IMR-90 (cell line): ENCODE measurements around the gene KIAA0319L. TPM values are rescaled to one million over a fixed set of nuclear protein-coding genes. Genes with fewer than 3 reads are reported as not detected.

Experiments used
- ATAC-seq: fragments of 200-7000 bp; cut with Tn5 transposase; 2 replicates; pipeline ENCODE4 v1.9.1; 2020; ENCODE audit warnings: low read depth, mild to moderate bottlenecking, moderate library complexity
- BruUV-seq: library from RNA; stranded (reverse); fragments of 400-500 nt; replicated peaks from 2 replicates; lab custom pipeline; 2021; lab: Mats Ljungman, UMichigan
- CTCF ChIA-PET: fragments of 300-600 bp; formaldehyde crosslinking; extraction: SDS; loops from one replicate; lab custom pipeline; 2021; ENCODE audit warnings: antibody characterized with exemption; lab: Yijun Ruan, JAX
- POLR2A ChIA-PET: fragments of 300-600 bp; sonication (Branson Sonifier 250); formaldehyde crosslinking; loops from one replicate; lab custom pipeline; 2022; ENCODE audit warnings: antibody characterized with exemption; ENCODE audit not compliant: unreplicated experiment; lab: Charles Lee
- DNase-seq: peaks from one replicate; pipeline ENCODE4 v3.0.0; 2013
- H2AFZ ChIP-seq: replicated peaks from 2 replicates; pipeline ENCODE3; 2013; ENCODE audit warnings: low read length, mild to moderate bottlenecking; ENCODE audit not compliant: poor library complexity
- H2AK5ac ChIP-seq: 2 replicates; pipeline ENCODE4 v1.6.1; 2013; ENCODE audit warnings: low read depth, low read length, inconsistent platforms
- H2AK9ac ChIP-seq: replicated peaks from 2 replicates; pipeline ENCODE3; 2013; ENCODE audit warnings: mild to moderate bottlenecking, low read depth, low read length, moderate library complexity; ENCODE audit not compliant: poor library complexity
- H2BK120ac ChIP-seq: 2 replicates; pipeline ENCODE4 v1.6.1; 2013; ENCODE audit warnings: low read depth, low read length, inconsistent platforms
- H2BK15ac ChIP-seq: 3 replicates; pipeline ENCODE4 v1.6.1; 2013; ENCODE audit warnings: low read depth, low read length, inconsistent platforms
- H2BK20ac ChIP-seq: 2 replicates; pipeline ENCODE4 v1.6.1; 2013; ENCODE audit warnings: low read depth, mild to moderate bottlenecking, inconsistent platforms, low read length, moderate library complexity
- H2BK5ac ChIP-seq: 2 replicates; pipeline ENCODE4 v1.6.1; 2013; ENCODE audit warnings: mild to moderate bottlenecking, low read depth, low read length, inconsistent platforms; ENCODE audit not compliant: poor library complexity, severe bottlenecking
- H3K14ac ChIP-seq: replicated peaks from 2 replicates; pipeline ENCODE4 v1.6.1; 2013; ENCODE audit warnings: low read depth, low read length, inconsistent platforms
- H3K18ac ChIP-seq: 2 replicates; pipeline ENCODE4 v1.6.1; 2013; ENCODE audit warnings: low read depth, low read length, control low read depth
- H3K23ac ChIP-seq: 2 replicates; pipeline ENCODE4 v1.6.1; 2013; ENCODE audit warnings: low read depth, low read length, inconsistent platforms
- H3K27ac ChIP-seq: 2 replicates; pipeline ENCODE4 v1.5.1; 2013; ENCODE audit warnings: mild to moderate bottlenecking, control low read depth, low read length; ENCODE audit not compliant: insufficient read depth
- H3K27me3 ChIP-seq: 2 replicates; pipeline ENCODE4 v1.6.1; 2013; ENCODE audit warnings: low read length; ENCODE audit not compliant: control insufficient read depth, insufficient read depth
- H3K36me3 ChIP-seq: 2 replicates; pipeline ENCODE4 v1.6.1; 2013; ENCODE audit warnings: low read length, mixed read lengths; ENCODE audit not compliant: control insufficient read depth, insufficient read depth
- H3K4ac ChIP-seq: 2 replicates; pipeline ENCODE4 v1.6.1; 2013; ENCODE audit warnings: low read depth, low read length, inconsistent platforms
- H3K4me1 ChIP-seq: 2 replicates; pipeline ENCODE4 v1.6.1; 2013; ENCODE audit warnings: low read length, mixed read lengths; ENCODE audit not compliant: control insufficient read depth, insufficient read depth
- H3K4me2 ChIP-seq: 2 replicates; pipeline ENCODE4 v1.6.1; 2013; ENCODE audit warnings: low read depth, mild to moderate bottlenecking, control low read depth, low read length, moderate library complexity
- H3K4me3 ChIP-seq: 2 replicates; pipeline ENCODE4 v1.5.1; 2013; ENCODE audit warnings: low read depth, mild to moderate bottlenecking, control low read depth, low read length, moderate library complexity; ENCODE audit not compliant: insufficient read depth
- H3K56ac ChIP-seq: 2 replicates; pipeline ENCODE4 v1.6.1; 2013; ENCODE audit warnings: low read length, inconsistent platforms; ENCODE audit not compliant: insufficient read depth; ENCODE audit errors: extremely low read depth
- H3K79me1 ChIP-seq, 2 experiments: 2 replicates each; pipeline ENCODE4 v1.6.1; 2013; ENCODE audit warnings: low read length in 2 of 2, inconsistent platforms in 1 of 2, low read depth in 1 of 2
- H3K9ac ChIP-seq: 2 replicates; pipeline ENCODE4 v1.6.1; 2013; ENCODE audit warnings: low read depth, low read length, control low read depth
- H3K9me1 ChIP-seq: 2 replicates; pipeline ENCODE4 v1.6.1; 2013; ENCODE audit warnings: low read length, inconsistent platforms; ENCODE audit not compliant: insufficient read depth
- H3K9me3 ChIP-seq: 2 replicates; pipeline ENCODE4 v1.6.1; 2013; ENCODE audit warnings: low read length; ENCODE audit not compliant: control insufficient read depth, insufficient read depth
- H4K20me1 ChIP-seq: 2 replicates; pipeline ENCODE4 v1.6.1; 2013; ENCODE audit warnings: low read length, inconsistent platforms; ENCODE audit not compliant: insufficient read depth
- H4K5ac ChIP-seq: 2 replicates; pipeline ENCODE4 v1.6.1; 2013; ENCODE audit warnings: mild to moderate bottlenecking, low read depth, low read length, control low read depth
- H4K8ac ChIP-seq, 2 experiments: 2 replicates each; pipeline ENCODE4 v1.6.1; 2013; ENCODE audit warnings: low read depth in 2 of 2, low read length in 2 of 2, control low read depth in 1 of 2, inconsistent platforms in 1 of 2
- H4K91ac ChIP-seq: 2 replicates; pipeline ENCODE4 v1.6.1; 2013; ENCODE audit warnings: low read depth, low read length, inconsistent platforms; ENCODE audit not compliant: insufficient read depth
- CEBPB ChIP-seq: IDR thresholded peaks from 2 replicates; pipeline ENCODE4 v1.6.1; 2012; ENCODE audit warnings: low read depth, low read length, improper control_type of control experiment
- FOS ChIP-seq: fragments of 150-350 bp; IDR thresholded peaks from 2 replicates; pipeline ENCODE4 v1.6.1; 2016; ENCODE audit warnings: low read depth, low read length
- MAFK ChIP-seq: IDR thresholded peaks from 2 replicates; pipeline ENCODE4 v1.6.1; 2012; ENCODE audit warnings: low read depth, low read length, improper control_type of control experiment
- MAZ ChIP-seq: IDR thresholded peaks from 2 replicates; pipeline ENCODE4 v1.6.1; 2012; ENCODE audit warnings: low read depth, mild to moderate bottlenecking, low read length, improper control_type of control experiment, moderate library complexity, borderline replicate concordance
- NFE2L2 ChIP-seq: fragments of 150-350 bp; IDR thresholded peaks from 2 replicates; pipeline ENCODE4 v1.6.1; 2016; ENCODE audit warnings: low read depth, mild to moderate bottlenecking, low read length
- POLR2A ChIP-seq: IDR thresholded peaks from 2 replicates; pipeline ENCODE4 v1.6.1; 2012; ENCODE audit warnings: mild to moderate bottlenecking, low read depth, low read length
- RAD21 ChIP-seq: IDR thresholded peaks from 2 replicates; pipeline ENCODE4 v1.6.1; 2012; ENCODE audit warnings: low read length, improper control_type of control experiment
- WGBS, 2 experiments: methylation state at CpG; one replicate each; pipeline versions ENCODE4 v1.1.5 to v1.1.7; 2013; ENCODE audit warnings: missing lambda C conversion rate in 2 of 2; ENCODE audit not compliant: insufficient read length in 1 of 2; ENCODE audit errors: extremely low coverage in 2 of 2; 5-methylcytosine and 5-hydroxymethylcytosine counted together
- dilution Hi-C: fragments of 300-500 bp; cut with HindIII; formaldehyde crosslinking; loops from one replicate; pipeline ENCODE4 v1.14.3; 2018; ENCODE audit warnings: low sequenced_read_pairs; ENCODE audit not compliant: unreplicated experiment
- in situ Hi-C: fragments of 300-500 bp; cut with MboI; formaldehyde crosslinking; loops from 3 replicates; pipeline ENCODE4 v1.14.3; 2019; ENCODE audit warnings: low sequenced_read_pairs, inconsistent platforms, mixed read lengths
- intact Hi-C: fragments of 100-400 bp; cut with micrococcal nuclease; formaldehyde crosslinking; loops from 2 replicates; pipeline ENCODE4 v1.10.0; 2022
- polyA plus RNA-seq, 3 experiments: library from polyadenylated mRNA; depleted of rRNA; stranded (reverse); fragments of >200 nt; gene quantifications; 2 replicates each; pipeline ENCODE4 v1.2.3, GENCODE V29; 2012; ENCODE audit warnings: low replicate concordance in 1 of 3
- total RNA-seq: library from RNA; depleted of rRNA; stranded (reverse); fragments of >200 nt; gene quantifications from 2 replicates; pipeline ENCODE4 v1.2.3, GENCODE V29; 2012
- TF ChIP-seq, protein P1 (sequence below): conservative IDR thresholded peaks from 2 replicates; pipeline ENCODE4 v1.5.1; 2012; ENCODE audit warnings: mild to moderate bottlenecking, low read depth, low read length, improper control_type of control experiment
- TF ChIP-seq, protein P2 (sequence below): fragments of 150-350 bp; IDR thresholded peaks from 2 replicates; pipeline ENCODE4 v1.6.1; 2017; ENCODE audit warnings: mild to moderate bottlenecking, antibody characterized with exemption, low read length, low read depth
- TF ChIP-seq, protein P3 (sequence below): fragments of 150-350 bp; IDR thresholded peaks from 2 replicates; pipeline ENCODE4 v1.6.1; 2016; ENCODE audit warnings: low read depth, mild to moderate bottlenecking, low read length, moderate library complexity, borderline replicate concordance

KIAA0319L gene
- total and polyA plus RNA-seq, 2 of the 4 experiments (the other 2 are of a cell fraction), result 38.0 to 49.8 TPM

DNA sequence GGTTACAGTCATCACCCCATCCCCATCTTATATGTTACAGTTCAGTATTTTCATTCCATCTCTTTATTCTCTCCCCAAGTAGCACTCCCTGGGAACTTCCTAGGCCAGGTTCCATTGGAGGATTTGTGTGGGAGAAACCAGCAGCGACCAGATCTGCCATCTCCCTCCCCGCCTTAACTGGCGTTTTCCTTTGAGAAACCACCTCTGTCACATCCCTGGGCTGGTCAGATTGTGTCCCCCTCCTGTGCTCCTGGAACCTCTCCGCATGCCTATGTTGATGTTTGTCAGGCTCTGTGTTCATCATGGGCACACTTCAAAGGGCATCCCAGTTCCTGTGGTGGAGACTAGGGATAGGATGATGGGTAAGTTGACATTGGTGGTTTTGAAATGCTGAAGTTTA is 126.4 kb downstream of the KIAA0319L start:
- Histone ChIP-seq H2AK9ac (no peak overlapping the region), H2BK15ac (no peak overlapping the region), H4K8ac (no peak overlapping the region), H3K14ac (no peak overlapping the region), H3K56ac (no peak overlapping the region), H3K27me3 (no peaks in the 10 kb centered on the region), H3K36me3 (peaks cover 38% of the 10 kb centered on the region), H2BK120ac (no peak overlapping the region), H3K27ac (no peak overlapping the region), H3K9me1 (peaks cover 7% of the 10 kb centered on the region; the same call in 1 of the 2 replicates), H3K4me2 (no peak overlapping the region), H4K20me1 (peaks cover 3% of the 10 kb centered on the region; the same call in 1 of the 2 replicates), H3K9ac (no peak overlapping the region), H3K4me1 (peaks cover 2% of the 10 kb centered on the region; the same call in 1 of the 2 replicates), H2AK5ac (no peak overlapping the region), H4K91ac (no peak overlapping the region), H3K79me1 (no peaks in the 10 kb centered on the region; a peak in 1 of 4 replicates), H4K5ac (no peak overlapping the region), H3K18ac (no peak overlapping the region), H3K4me3 (no peak overlapping the region), H2AFZ (no peak overlapping the region), H2BK20ac (no peak overlapping the region), H3K23ac (no peak overlapping the region), H3K4ac (no peak overlapping the region), H3K9me3 (no peaks in the 10 kb centered on the region), H2BK5ac (no peak overlapping the region)
- dilution Hi-C loops, result no loop called here
- in situ Hi-C loops, result no loop called here
- DNase-seq, result no peak
- no CpG with 5 or more reads among the region's 4 CpGs for WGBS, 2 experiments
- POLR2A ChIA-PET, result no interaction called here
- intact Hi-C loops, result no loop called here
- no TSS peak for BruUV-seq
- ATAC-seq, result no peak; the same call in 1 of the 2 replicates
- TF ChIP-seq, protein P1, sequence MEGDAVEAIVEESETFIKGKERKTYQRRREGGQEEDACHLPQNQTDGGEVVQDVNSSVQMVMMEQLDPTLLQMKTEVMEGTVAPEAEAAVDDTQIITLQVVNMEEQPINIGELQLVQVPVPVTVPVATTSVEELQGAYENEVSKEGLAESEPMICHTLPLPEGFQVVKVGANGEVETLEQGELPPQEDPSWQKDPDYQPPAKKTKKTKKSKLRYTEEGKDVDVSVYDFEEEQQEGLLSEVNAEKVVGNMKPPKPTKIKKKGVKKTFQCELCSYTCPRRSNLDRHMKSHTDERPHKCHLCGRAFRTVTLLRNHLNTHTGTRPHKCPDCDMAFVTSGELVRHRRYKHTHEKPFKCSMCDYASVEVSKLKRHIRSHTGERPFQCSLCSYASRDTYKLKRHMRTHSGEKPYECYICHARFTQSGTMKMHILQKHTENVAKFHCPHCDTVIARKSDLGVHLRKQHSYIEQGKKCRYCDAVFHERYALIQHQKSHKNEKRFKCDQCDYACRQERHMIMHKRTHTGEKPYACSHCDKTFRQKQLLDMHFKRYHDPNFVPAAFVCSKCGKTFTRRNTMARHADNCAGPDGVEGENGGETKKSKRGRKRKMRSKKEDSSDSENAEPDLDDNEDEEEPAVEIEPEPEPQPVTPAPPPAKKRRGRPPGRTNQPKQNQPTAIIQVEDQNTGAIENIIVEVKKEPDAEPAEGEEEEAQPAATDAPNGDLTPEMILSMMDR, result no peak
- TF ChIP-seq MAZ (no peak), CEBPB (no peak), POLR2A (no peak), FOS (no peak), RAD21 (no peak), MAFK (no peak), NFE2L2 (no peak)
- TF ChIP-seq, protein P2, sequence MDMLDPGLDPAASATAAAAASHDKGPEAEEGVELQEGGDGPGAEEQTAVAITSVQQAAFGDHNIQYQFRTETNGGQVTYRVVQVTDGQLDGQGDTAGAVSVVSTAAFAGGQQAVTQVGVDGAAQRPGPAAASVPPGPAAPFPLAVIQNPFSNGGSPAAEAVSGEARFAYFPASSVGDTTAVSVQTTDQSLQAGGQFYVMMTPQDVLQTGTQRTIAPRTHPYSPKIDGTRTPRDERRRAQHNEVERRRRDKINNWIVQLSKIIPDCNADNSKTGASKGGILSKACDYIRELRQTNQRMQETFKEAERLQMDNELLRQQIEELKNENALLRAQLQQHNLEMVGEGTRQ, result no peak
- TF ChIP-seq, protein P3, sequence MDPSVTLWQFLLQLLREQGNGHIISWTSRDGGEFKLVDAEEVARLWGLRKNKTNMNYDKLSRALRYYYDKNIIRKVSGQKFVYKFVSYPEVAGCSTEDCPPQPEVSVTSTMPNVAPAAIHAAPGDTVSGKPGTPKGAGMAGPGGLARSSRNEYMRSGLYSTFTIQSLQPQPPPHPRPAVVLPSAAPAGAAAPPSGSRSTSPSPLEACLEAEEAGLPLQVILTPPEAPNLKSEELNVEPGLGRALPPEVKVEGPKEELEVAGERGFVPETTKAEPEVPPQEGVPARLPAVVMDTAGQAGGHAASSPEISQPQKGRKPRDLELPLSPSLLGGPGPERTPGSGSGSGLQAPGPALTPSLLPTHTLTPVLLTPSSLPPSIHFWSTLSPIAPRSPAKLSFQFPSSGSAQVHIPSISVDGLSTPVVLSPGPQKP, result no peak
- CTCF ChIA-PET, result interaction anchor here (1.3 kb wide), 1 partner anchor 21 kb away, joined by 5 read pairs; no protein-coding TSS in a partner anchor
